Measurements from ENCODE around the gene ARHGAP6.

The ARHGAP6 gene

GRCh38 chrX:11422525-11422857 lies 243.2 kb downstream of the ARHGAP6 start:
- DNase-seq = no peak

- no peak for DNase-seq
These were observed 243.8 kb downstream of the ARHGAP6 start for GRCh38 chrX:11421805-11422524.

GRCh38 chrX:11420851-11421250 lies 244.9 kb downstream of the ARHGAP6 start:
- DNase-seq = no peak

- DNase-seq = no peak
These were observed 246.6 kb downstream of the ARHGAP6 start for GRCh38 chrX:11419102-11419501.

GRCh38 chrX:11416600-11416999 lies 249.1 kb downstream of the ARHGAP6 start:
- DNase-seq = no peak

GRCh38 chrX:11414091-11414490 lies 251.6 kb downstream of the ARHGAP6 start:
- no peak for DNase-seq

- DNase-seq = no peak
These were observed 252.8 kb downstream of the ARHGAP6 start for GRCh38 chrX:11412715-11413623.

GRCh38 chrX:11409957-11410356 lies 255.8 kb downstream of the ARHGAP6 start:
- DNase-seq = no peak

- no peak for DNase-seq
These were observed 256.9 kb downstream of the ARHGAP6 start for GRCh38 chrX:11408783-11409182.

GRCh38 chrX:11408109-11408405 lies 257.7 kb downstream of the ARHGAP6 start:
- DNase-seq = no peak

- DNase-seq = no peak
These were observed 258.2 kb downstream of the ARHGAP6 start for GRCh38 chrX:11407331-11408108.

- no peak for DNase-seq
These were observed 259.5 kb downstream of the ARHGAP6 start for GRCh38 chrX:11406109-11406765.

GRCh38 chrX:11403631-11404030 lies 262.1 kb downstream of the ARHGAP6 start:
- DNase-seq = no peak

- no peak for DNase-seq
These were observed 263.8 kb downstream of the ARHGAP6 start for GRCh38 chrX:11401966-11402365.

GRCh38 chrX:11399489-11400094 lies 266.1 kb downstream of the ARHGAP6 start:
- DNase-seq = no peak

GRCh38 chrX:11398785-11399184 lies 266.9 kb downstream of the ARHGAP6 start:
- DNase-seq = no peak

GRCh38 chrX:11398139-11398538 lies 267.6 kb downstream of the ARHGAP6 start:
- DNase-seq = no peak

GRCh38 chrX:11397680-11398079 lies 268.0 kb downstream of the ARHGAP6 start:
- no peak for DNase-seq

GRCh38 chrX:11395859-11396258 lies 269.9 kb downstream of the ARHGAP6 start:
- DNase-seq = no peak

- no peak for DNase-seq
These were observed 271.6 kb downstream of the ARHGAP6 start for GRCh38 chrX:11393949-11394654.

GRCh38 chrX:11386812-11387211 lies 278.9 kb downstream of the ARHGAP6 start:
- DNase-seq = no peak

- DNase-seq = no peak
These were observed 279.7 kb downstream of the ARHGAP6 start for GRCh38 chrX:11386001-11386523.
